HG03460 (cell line): ENCODE results near the gene SCART1.

Experiments used
- ATAC-seq: cut with Tn5 transposase; IDR thresholded peaks from one replicate; pipeline ENCODE4 v1.9.1; 2021; ENCODE audit not compliant: unreplicated experiment

The SCART1 gene

DNA sequence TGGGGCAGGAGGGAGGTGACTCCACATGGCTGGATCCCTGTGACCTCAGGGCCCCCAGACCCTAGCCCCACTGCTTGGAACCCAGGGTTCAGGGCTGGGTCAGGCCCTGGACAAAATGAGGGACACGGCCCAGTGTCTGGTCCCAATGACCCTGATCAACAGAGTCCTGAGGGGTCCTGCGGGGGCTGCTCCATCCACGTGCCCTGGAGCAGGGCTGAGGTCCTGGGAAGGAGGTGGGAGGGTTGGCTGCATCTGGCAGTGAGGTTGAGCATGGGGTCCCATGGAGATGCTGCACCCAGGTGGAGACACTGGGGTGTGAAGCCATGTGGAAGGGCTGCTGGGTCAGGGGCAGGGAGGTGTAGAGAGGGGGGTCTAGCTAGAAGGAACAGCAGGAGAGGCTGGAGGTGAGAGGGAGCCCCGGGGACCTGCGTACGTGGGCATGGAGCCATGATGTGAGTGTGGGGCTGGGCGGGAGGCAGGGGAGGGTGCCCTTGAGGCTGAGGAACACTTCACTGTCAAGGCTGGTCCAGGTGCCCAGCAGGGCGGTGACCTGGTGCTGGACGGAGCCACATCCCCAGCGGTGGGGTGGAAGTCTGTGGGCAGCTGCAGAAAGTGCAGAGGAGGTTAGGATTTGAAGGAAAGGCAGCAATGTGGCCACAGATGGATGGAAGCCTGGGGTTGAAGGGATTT lies 604 bp downstream of the SCART1 start:
- no peak for ATAC-seq

DNA sequence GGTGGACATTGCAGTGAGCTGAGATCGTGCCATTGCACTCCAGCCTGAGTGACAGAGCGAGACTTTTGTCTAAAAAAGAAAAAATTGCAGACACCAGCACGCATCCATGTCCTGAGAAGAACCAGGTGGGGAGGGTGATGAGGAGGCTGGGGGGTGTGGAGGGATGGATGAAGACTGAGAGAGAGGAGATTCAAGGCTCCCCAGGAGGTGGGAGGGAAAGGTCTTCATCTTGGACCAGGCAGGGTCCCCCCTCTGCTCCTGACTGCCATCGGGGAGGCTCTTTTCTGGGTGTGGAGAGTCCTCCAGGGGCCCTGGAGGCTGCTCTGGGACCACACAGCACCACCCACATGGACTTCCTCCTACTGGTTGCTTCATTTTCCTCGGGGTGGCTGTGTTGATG lies 1.5 kb downstream of the SCART1 start:
- ATAC-seq: no peak

DNA sequence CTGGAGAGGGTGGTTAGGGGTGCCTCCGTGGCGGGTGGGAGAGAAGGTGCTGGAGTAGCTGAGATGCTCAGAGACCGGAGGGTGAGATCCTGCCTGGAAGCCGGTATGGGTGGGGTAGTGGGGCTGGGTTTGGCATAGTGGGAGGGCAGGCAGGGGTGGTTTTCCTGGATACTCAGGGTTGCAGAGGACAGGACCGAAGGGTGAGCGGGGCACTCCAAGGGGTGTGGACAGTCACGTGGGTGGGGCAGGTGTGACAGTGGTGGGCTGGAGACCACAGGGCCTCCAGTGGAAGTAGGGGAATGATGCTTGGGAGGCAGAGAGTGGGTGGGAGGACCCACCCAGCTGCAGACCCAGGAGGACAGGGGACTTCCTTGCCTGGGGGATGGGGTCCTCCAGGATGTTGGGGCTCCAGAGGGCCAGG lies 1.9 kb downstream of the SCART1 start:
- ATAC-seq: no peak

DNA sequence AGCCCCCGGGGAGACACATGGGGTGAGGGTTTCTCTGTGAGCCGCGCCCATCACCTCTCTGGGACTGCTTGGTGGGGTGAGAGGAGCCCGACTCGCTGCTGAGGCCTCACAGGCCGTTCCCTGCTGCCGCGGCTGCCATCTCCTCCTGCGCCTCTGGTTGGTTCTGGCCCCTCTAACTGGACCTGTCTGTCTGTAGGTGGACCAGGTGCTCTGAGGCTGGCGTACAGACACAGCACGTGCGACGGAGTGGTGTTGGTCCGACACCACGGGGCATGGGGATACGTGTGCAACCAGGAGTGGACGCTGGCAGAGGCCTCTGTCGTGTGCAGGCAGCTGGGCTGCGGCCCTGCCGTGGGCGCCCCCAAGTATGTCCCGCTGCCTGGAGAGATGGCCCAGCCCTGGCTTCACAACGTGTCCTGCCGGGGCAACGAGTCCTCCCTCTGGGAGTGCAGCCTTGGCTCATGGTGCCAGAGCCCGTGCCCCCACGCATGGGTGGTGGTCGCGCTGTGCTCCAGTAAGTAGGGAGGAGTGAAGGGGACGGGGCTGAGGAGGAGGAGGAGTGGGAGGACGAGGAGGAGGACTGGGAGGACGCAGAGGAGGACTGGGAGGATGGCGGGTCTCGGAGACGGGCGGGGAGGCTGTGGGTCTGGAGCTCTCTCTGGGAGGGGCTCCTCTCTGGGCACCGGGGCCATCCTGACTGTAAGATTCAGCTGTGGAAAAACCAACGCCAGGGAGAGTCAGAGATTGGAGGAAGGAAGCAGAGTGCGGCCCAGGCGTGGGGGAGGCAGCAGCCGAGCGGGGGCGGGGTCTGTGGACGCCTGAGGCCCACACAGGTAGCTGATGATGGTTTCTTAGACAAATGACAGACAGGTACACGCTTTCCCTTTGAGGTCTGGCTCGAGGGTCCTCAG lies 2.6 kb downstream of the SCART1 start:
- ATAC-seq: no peak

DNA sequence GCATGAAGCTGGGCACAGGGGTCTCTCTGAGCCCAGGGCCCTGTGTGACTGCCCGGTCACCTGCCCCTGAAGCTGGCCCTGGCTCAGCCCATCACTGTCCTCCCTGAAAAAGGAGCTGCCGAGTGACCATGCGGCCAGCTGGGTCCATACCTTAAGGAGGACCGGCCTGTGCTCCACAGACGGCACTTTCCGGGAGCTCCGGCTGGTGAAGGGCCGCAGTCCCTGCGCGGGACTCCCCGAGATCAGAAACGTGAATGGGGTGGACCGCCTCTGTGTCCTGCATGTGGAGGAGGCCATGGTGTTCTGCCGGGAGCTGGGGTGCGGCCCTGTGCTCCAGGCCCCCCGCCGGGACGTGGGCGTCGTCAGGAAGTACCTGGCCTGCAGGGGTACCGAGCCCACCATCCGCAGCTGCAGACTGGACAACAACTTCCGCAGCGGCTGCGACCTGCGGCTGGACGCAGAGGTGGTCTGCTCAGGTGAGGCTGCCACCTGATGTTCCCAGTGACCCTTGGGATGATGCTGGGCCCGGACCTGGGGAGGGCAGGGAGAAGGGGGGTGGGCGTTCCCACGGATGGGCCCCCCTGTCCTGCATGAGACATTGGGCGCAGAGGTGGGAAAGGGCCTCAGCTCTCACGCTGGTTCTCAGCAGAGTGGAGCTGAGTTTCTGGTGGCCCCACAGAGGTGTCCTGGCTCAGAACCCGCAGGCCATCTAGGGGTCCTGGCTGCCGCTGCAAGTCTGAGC lies 3.5 kb downstream of the SCART1 start:
- no peak for ATAC-seq

DNA sequence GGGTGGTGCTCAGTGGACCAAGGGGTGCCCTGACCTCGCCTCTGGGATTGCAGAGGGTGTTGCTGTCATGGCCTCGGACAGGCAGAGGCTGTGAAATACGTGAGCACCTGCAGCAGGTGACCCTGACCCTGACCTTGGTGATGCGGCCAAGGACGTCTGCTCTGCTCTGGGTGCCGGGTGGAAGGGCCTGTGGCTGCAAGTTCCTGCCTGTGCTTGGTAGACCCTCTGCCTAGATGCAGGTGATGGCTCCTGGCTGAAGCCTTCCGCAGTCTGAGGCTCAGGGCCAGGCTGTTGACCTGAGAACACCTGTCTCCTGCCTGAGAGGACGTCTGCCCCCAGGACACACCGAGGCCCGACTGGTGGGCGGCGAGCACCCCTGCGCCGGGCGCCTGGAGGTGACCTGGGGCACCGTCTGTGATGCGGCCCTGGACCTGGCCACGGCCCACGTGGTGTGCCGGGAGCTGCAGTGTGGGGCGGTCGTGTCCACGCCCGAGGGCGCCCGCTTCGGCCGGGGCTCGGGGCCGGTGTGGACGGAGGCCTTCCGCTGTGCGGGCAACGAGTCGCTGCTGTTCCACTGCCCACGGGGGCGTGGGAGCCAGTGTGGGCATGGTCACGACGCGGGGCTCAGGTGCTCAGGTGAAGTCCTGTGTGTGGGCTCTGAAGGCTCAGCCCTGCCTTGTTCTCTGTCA lies 4.4 kb downstream of the SCART1 start:
- no peak for ATAC-seq

DNA sequence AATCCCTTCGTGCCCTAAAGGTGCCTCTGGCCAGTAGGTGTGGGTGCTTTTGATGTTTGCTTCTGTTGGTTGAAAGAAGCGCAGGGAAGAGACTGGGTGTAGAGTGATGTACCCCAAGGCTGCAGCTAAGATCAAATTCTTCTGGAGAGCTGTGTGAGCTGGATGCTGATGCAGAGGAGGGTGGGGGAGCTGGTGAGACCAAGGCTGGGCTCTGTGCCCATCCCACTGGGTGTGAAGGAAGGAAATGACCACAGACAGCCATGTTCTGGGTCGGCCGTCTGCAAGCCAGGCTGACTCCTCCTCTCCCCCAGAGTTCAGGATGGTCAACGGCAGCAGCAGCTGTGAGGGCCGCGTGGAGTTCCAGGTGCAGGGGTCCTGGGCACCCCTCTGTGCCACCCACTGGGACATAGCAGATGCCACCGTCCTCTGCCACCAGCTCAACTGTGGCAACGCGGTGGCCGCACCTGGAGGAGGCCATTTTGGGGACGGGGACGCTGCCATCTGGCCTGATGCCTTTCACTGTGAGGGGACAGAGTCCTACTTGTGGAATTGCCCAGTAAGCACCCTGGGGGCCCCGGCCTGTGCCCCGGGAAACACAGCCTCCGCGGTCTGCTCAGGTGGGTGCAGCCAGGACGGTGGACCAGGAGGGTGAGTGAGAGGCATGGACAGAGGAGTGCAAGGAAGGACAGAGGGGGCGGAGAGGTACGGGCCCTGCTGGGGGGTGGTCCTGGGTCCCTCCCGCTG lies 5.1 kb downstream of the SCART1 start:
- ATAC-seq: no peak

DNA sequence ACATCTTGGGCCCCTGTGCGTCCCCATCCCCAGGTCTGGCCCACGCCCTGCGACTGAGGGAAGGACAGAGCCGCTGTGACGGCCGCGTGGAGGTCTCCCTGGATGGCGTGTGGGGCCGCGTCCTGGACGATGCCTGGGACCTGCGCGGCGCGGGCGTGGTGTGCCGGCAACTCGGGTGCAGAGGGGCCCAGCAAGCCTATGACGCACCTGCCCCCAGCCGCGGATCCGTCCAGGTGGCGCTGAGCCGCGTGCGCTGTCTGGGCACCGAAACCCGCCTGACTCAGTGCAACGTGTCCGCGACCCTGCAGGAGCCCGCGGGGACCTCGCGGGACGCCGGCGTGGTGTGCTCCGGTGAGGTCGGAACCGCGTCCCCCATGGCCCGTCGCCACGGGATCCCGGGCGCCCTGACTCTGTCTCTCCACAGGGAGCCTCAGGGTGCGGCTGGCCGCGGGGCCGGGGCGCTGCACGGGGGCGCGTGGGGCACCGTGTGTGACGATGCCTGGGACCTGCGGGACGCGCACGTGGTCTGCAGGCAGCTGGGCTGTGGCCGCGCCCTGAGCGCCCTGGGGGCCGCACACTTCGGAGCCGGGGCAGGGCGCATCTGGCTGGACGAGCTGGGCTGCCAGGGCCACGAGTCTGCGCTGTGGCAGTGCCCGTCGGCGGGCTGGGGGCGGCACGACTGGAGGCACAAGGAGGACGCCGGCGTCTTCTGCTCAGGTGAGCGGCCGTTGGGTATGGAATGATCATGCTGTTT lies 5.9 kb downstream of the SCART1 start:
- no peak for ATAC-seq

DNA sequence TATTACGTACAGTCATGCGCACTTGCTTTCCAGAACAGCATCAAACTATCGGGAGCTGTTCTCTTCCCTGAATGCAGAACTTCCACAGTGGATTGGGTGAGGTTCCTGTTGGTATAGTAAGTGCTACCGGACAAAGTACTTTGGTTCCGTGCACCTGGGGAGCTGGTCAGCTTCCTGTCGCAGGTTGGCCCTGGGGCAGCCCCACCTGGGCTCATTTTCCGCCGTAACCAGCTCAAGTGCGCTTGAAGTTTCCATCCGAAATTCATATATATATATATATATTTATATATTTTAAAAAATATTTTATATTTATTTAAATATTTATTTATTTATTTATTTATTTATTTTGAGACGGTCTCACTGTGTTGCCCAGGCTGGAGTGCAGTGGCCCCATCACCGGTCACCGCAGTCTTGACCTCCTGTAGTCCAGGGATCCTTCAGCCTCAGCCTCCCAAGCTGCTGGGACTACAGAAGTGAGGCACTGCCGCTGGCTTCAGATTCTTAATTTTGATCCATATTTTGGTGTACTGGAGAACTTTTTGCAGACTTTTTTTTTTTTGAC lies 6.5 kb downstream of the SCART1 start:
- ATAC-seq: no peak

DNA sequence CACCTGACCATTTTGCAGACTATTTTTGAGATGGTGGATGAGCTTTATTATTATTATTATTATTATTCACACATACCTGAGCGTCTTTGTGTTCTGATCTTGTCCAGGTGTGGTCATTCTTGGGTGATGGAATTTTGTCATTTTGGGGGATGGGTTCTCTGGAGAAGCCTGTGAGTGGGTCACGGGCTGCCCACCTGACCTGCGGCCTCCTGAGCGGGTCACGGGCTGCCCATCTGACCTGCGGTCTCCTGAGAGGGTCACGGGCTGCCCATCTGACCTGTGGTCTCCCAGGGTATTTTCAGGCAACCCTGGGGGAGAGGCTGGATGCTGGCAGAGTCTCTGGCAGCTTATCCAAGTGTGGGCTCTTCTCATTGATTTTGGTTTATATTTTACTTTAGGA lies 7.3 kb downstream of the SCART1 start:
- no peak for ATAC-seq

DNA sequence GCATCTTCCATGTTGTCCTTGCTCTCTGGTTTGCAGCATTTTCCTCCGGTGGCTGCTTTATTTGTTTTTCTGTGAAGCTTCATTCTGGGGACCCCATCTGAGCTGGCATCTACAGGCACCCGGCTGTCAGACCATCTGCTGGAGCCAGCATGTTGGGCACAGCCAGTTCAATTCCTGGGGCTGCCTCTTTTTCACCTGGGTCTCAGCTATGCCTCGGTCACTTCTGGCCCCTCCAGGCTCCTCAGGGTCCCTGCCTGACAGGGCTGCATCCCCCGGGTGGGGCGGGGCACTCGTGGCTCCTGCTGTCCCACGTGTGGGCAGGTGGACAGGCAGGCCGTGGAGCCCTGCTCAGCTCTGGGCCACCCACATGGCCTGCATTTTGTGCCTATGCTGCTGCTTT lies 8.1 kb downstream of the SCART1 start:
- no peak for ATAC-seq

DNA sequence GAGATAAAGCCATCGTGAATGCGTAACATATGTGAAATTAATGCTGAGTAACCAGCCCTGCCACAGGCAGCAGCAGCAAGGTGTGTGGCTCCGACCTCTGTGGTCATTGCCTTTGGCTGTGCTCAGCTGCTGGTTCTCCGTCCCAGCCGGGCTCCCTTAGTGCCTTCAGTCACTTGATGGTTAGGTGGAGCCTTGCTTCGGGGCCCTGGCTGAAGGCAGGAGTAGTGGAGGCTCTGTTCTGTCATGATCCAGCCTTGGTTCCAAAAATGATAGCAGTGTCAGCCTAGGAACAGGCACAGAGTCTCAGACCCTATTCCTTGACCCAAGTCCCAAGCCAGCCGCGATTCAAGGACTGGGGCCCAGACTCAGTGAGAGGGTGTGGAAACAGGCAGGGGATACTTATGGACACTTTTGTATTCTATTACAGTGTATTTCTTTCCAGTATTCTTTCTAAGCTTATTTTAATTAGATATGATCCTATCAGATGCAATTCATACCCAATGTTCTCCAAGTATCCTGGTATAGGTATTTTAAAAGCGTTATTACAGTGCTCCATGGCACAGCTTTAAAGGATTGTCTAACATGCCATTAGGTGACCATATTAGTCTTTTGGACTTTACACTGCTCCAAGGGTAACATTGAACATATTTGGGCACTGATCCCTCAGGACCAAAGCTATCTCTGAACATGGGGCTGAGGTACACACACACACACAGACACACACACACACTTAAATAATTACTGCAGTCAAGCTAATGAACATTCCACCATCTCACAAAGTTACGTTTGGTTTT lies 9.0 kb downstream of the SCART1 start:
- ATAC-seq: no peak

DNA sequence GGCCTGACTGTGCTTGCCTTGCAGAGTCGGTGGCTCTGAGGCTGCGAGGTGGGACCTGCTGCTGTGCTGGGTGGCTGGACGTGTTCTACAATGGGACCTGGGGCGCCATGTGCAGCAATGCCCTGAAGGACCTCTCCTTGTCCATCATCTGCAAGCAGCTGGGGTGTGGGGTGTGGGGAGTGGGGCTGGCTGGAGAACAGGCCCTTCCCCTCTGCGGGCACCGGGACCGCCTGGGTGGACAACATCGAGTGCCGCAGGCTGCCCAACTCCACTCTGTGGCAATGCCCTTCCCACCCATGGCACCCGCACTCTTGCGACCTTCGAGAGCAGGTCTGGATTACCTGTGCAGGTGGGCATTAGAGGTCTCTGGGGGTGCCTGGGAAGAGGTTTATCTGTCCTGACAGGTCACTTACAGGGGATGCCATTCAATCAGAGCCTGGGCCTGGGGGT lies 10.9 kb downstream of the SCART1 start:
- ATAC-seq: no peak

DNA sequence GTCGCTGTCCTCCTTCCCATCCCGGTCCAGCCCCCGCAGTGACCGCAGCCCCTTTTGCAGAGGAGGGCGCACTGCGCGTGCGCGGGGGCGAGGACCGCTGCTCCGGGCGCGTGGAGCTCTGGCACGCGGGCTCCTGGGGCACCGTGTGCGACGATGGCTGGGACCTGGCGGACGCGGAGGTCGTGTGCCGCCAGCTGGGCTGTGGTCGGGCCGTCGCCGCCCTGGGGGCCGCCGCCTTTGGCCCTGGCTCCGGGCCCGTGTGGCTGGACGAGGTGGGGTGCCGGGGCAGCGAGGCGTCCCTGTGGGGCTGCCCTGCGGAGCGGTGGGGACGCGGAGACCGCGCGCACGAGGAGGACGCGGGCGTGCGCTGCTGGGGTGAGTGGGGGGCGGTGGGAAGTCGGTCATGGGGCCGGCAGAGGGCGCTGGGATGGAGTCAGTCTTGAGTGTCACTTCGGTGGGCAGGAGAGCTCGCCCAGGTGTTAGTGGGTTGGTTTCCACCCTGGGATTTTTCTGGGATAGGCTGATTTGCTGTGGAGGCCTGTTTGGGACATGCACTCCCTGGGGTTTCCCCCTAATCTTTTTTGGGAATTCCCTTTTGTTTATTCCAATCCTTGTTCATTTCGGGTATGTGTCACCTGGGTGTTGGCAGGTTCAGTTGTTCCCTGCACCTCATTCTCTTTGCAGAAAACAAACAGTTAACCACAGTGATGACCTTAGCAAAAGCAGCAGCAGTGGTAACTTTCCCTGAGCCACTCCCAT lies 11.6 kb downstream of the SCART1 start:
- ATAC-seq: no peak

DNA sequence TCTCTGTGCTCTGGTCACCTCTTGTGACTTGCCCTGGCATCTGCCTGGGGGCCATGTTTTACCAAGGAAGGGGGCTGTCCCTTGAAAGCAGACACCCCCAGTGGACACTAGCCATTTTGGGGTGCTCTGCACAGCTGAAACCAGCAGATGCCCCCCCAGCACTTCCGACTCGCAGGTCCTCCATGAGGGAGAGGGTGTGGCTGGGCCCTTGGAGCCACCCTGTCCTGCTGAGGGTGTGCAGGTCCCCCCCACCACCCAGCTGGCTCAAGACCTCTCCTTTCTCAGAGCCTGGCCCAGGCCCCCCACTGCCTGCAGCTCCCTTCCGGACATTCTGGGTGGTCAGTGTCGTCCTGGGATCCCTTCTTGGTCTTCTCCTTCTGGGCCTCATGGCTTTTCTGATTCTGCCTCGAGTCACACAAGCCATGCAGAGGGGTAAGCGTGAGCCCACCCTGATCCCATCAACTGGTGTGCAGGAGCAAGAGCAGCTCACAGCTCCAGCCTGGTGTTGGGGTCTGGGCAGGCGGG lies 12.3 kb downstream of the SCART1 start:
- ATAC-seq: no peak

DNA sequence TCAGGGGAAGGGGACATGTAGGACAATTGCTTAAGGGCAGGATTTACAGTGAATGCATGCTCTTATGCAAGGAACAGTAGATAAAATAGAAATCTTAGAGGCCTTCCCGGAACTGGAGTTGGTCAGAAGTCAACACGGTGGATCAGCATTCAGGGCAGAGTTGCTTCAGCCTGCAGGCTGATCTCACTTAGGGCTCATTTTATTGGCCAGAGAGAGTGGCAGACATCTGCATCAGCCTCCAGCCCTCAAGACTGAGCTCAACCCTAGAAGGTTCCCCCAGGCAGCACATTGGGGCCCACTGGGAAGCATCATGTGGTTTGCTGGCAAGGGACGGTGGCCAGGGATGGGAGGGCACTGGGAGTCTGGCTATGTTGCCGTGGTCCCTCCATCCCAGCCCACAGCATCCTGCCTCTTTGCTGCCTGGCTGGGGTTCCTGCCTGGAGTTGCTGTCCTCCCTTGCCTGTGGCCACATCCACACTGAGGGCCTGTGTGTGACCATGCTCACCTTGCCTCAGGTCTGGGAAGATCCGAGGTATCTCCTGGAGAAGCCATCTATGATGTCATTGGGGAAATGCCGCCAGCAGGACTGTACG lies 13.0 kb downstream of the SCART1 start:
- no peak for ATAC-seq

DNA sequence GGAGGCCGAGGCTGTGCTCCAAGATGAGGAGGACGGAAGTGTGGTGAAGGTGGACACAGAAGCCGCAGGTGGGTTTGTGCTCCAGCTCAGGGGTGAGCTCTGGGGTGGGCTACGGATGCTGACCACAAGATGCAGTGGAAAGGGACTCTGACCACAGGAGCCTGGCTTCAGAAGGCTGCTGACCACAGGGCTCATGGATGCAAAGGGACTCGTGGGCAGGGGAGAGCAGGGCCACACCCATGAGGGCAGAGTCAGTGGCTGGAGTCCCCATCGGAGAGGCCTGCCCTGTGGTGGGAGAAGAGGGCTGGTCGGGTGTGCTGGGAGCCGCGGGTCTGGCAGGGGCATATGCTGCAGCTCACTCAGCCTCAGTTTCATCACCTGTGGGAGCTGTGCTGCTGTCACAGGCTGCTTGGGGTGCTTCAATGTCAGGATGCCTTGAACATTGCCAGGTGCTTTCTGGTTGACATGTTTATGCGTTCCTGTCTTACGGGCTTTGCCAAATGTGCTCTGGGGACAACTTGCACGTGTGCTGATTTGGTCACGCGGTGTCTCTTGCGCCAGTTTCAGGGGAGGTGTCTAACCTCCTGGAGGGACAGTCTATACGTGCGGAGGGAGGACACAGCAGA lies 13.7 kb downstream of the SCART1 start:
- ATAC-seq: no peak
